ENCODE results near the gene CHGA.

The CHGA gene

DNA sequence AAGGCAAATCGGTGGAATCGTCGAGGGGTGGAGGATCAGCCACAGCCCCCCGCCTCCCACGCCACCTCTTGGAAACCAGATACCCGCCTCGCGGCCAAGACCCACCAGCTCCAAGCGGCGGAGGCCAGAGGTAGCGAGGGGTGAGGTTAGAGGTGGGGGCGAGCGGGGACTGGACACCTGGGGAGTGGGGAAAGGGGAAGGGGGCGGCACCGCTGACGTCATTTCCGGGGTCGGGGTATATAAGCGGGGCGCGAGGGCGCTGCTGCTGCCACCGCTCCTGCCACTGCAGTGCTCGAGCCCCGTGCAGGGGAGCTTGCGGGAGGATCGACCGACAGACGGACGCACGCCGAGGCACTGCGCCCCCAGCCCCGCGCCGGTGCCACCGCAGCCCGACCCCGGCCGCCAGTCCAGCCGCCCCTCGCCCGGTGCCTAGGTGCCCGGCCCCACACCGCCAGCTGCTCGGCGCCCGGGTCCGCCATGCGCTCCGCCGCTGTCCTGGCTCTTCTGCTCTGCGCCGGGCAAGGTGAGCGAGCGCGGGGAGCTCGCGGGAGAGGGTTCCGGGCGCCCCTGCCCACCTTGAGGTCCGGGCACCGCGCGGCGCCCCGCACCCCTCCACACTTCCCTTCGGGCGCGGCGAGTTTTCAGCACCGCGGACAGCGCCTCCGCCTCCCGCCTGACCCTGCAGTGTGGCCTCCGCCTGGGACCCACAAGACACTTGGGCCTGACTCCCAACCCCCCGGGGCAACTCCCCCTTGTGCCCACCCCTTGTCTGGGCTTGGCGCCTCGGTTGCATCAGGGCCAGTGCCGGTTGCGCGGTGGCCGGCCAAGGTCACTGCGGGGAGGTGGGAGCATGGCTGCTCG lies at the start of gene CHGA:
Gene CHGA, plus strand, starts transcription at position 268 of the 861 bp plus-strand sequence. Its CDS starts 210 bp downstream, at position 478.
- DNase-seq (ENCODE audit: low read depth, low spot score): peak; percentile 20
- no peak for TF ChIP-seq CTCF (IDR thresholded peaks at IDR 0.05; ENCODE audit: low read depth, low read length)
- no peak within 1 kb of the TSS for H3K4me3 ChIP-seq (ENCODE audit: low read depth, low read length)
- in situ Hi-C loops (cut with HindIII; ENCODE audit: low sequenced_read_pairs): no loop called here

GRCh38 chr14:92874962-92875661 lies 47.8 kb upstream of the CHGA start:
- H3K4me3 ChIP-seq (ENCODE audit: low read depth, low read length): no peak overlapping the region
- no peak for DNase-seq (ENCODE audit: low read depth, low spot score)
- no peak for TF ChIP-seq CTCF (IDR thresholded peaks at IDR 0.05; ENCODE audit: low read depth, low read length)
- in situ Hi-C loops (cut with HindIII; ENCODE audit: low sequenced_read_pairs): no loop called here

- H3K4me3 ChIP-seq (ENCODE audit: low read depth, low read length): no peak overlapping the region
- peak; percentile 10 for DNase-seq (ENCODE audit: low read depth, low spot score)
- in situ Hi-C loops (cut with HindIII; ENCODE audit: low sequenced_read_pairs): no loop called here
- no peak for TF ChIP-seq CTCF (IDR thresholded peaks at IDR 0.05; ENCODE audit: low read depth, low read length)
Measured at GRCh38 chr14:92877757-92878431, 45.1 kb upstream of the CHGA start.

DNA sequence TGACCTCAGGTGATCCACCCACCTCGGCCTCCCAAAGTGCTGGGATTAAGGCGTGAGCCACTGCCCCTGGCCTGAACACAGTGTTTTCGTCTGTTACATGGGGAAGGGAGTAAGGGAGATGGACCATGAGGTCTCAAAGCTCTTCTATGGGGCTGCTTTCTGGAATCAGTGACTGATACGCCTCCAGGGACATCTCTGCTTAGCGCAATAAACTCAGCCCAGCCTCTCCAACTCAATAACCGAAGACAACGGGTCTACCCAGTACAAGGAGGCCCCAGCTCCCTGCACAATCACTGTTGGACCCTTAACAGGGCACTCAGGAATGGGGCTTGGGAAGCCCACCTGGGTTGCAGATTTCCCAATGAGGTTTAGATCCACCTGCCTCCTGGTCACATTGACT lies 42.6 kb upstream of the CHGA start:
- H3K4me3 ChIP-seq (ENCODE audit: low read depth, low read length): no peak overlapping the region
- no peak for TF ChIP-seq CTCF (IDR thresholded peaks at IDR 0.05; ENCODE audit: low read depth, low read length)
- in situ Hi-C loops (cut with HindIII; ENCODE audit: low sequenced_read_pairs): no loop called here
- no peak for DNase-seq (ENCODE audit: low read depth, low spot score)

- peak; percentile 21 for TF ChIP-seq CTCF (IDR thresholded peaks at IDR 0.05; ENCODE audit: low read depth, low read length)
- no peak overlapping the region for H3K4me3 ChIP-seq (ENCODE audit: low read depth, low read length)
- in situ Hi-C loops (cut with HindIII; ENCODE audit: low sequenced_read_pairs): no loop called here
- DNase-seq (ENCODE audit: low read depth, low spot score): peak; percentile 3
Measured at GRCh38 chr14:92880851-92881250, 42.1 kb upstream of the CHGA start.

- in situ Hi-C loops (cut with HindIII; ENCODE audit: low sequenced_read_pairs): no loop called here
- DNase-seq (ENCODE audit: low read depth, low spot score): no peak
- TF ChIP-seq CTCF (IDR thresholded peaks at IDR 0.05; ENCODE audit: low read depth, low read length): no peak
- no peak overlapping the region for H3K4me3 ChIP-seq (ENCODE audit: low read depth, low read length)
Measured at GRCh38 chr14:92883066-92883465, 39.9 kb upstream of the CHGA start.
